GM12891 (cell line): ENCODE results near the gene TBXAS1.

Source experiments
- POLR2A ChIP-seq: IDR thresholded peaks from 2 replicates; pipeline ENCODE4 v1.6.1; 2011; ENCODE audit warnings: low read depth, low read length, control low read depth
- POLR2AphosphoS5 ChIP-seq: IDR thresholded peaks from 2 replicates; pipeline ENCODE4 v1.6.1; 2011; ENCODE audit warnings: low read depth, low read length, control low read depth

- no peak for TF ChIP-seq POLR2A
- TF ChIP-seq POLR2AphosphoS5, result no peak
Measured at GRCh38 chr7:140051820-140052219, 222.8 kb downstream of the TBXAS1 start.
